SK-N-MC (cell line): ENCODE data around the gene NAT14.

Source experiments
- EZH2 ChIP-seq: fragments of 200-600 bp; sonication (generic); IDR thresholded peaks from one replicate; pipeline ENCODE4 v1.6.1; 2017; ENCODE audit warnings: antibody characterized with exemption
- FOXP2 ChIP-seq: optimal IDR thresholded peaks from 2 replicates; pipeline ENCODE3; 2011; ENCODE audit warnings: mild to moderate bottlenecking, moderate library complexity; ENCODE audit not compliant: insufficient read depth; ENCODE audit errors: extremely low read length, control extremely low read depth
- POLR2AphosphoS5 ChIP-seq: IDR thresholded peaks from 2 replicates; pipeline ENCODE4 v1.6.1; 2012; ENCODE audit warnings: mild to moderate bottlenecking, low read depth, low read length, borderline replicate concordance

DNA sequence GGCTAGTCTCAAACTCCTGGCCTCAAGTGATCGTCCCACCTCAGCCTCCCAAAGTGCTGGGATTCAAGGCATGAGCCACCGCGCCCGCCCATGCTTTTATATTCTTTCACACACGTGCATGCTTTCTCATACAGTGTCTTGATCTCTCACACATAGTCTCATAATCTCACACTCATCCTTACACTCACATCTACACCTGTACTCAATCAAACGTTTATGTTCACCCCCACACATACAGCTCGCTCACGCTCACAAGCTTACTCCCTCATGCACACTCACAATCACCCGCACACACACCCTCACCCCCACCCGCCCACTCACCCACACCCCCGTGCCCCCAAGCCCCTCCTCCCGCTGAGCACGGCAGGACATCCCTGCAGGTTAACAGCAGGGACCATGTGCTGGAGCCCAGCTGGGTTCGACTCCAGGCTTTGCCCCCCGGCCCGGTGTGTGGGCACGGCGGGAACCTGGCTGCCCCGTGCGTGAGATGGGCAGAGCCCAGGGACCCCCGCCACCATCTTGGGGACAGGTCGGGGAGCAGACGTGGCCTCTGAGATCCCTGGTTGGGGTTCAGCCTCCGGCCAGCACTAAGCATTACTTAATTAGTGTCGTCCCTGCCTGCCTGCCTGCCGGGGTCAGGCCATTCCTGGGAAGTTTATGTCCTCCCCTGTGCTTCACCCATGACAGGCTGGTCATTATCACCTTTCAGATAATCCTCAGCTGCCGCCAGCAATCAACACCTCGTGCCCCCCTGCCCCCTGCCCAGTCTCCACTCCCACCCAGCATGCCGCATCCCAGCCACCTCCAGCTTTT is 40.5 kb downstream of the NAT14 start:
- no peak for TF ChIP-seq POLR2AphosphoS5
- no peak for TF ChIP-seq EZH2
- no peak for TF ChIP-seq FOXP2
